Activated T-cell treated with anti-CD3 and anti-CD28 coated beads, Interleukin-2, amount 50 U/mL, for 24 hours (primary cell): ENCODE results near the gene ZNF521.

Experiments used
- DNase-seq: peaks from one replicate; pipeline ENCODE4 v3.0.0-alpha.2; 2020
- H3K27ac Mint-ChIP-seq: 2 replicates; pipeline ENCODE4 v1.8.0; 2020; ENCODE audit warnings: mild to moderate bottlenecking, mixed read lengths
- H3K27me3 Mint-ChIP-seq: 2 replicates; pipeline ENCODE4 v1.8.0; 2020; ENCODE audit warnings: mixed read lengths
- H3K36me3 Mint-ChIP-seq: 2 replicates; pipeline ENCODE4 v1.8.0; 2020; ENCODE audit warnings: low read depth, mixed read lengths
- H3K4me1 Mint-ChIP-seq: 2 replicates; pipeline ENCODE4 v1.8.0; 2020; ENCODE audit warnings: low read depth, mixed read lengths
- H3K4me3 Mint-ChIP-seq: 2 replicates; pipeline ENCODE4 v1.8.0; 2020; ENCODE audit warnings: mild to moderate bottlenecking, moderate library complexity, mixed read lengths
- H3K9me3 Mint-ChIP-seq: 2 replicates; pipeline ENCODE4 v1.8.0; 2020; ENCODE audit warnings: mixed read lengths

Gene ZNF521

DNA sequence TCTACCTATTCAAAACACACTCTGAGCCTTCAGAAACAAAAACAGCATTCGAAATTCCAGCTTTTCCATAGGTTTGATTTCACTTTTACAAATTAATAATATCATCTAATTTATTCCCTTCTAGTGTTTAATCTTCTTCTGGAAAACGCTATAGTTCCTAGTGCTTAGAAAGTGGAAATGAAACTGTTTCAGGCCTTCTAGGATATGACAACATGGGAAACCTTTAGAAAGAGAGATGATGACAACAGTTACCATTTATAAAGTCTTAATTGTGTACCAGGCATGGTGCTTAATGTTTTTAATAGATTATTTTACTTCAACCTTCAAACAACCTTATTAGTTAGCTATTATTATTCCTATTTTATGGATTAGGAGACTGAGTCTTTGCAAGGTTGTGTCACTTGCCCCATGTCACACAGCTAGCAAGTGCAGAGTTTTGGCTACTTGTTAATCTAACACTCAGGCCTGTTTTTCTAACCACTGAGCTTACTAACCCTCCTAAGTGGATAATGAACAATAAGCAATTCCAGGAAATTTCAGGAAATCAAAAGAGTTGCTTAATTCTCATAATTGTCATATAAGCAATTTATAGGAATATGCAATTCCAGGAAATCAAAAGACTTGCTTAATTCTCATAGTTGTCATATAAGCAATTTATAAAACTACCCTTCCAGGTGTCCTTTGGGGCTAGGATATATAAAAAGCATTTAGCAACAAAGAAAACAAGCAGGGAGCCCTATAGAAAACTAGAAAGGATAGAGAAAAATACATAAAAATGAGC is 206.0 kb downstream of the ZNF521 start:
- Mint-ChIP-seq H3K4me1 (no peaks in the 10 kb centered on the region), H3K36me3 (no peaks in the 10 kb centered on the region), H3K9me3 (no peaks in the 10 kb centered on the region), H3K27me3 (peaks cover 5% of the 10 kb centered on the region), H3K27ac (no peak overlapping the region), H3K4me3 (no peak overlapping the region)
- no peak for DNase-seq

DNA sequence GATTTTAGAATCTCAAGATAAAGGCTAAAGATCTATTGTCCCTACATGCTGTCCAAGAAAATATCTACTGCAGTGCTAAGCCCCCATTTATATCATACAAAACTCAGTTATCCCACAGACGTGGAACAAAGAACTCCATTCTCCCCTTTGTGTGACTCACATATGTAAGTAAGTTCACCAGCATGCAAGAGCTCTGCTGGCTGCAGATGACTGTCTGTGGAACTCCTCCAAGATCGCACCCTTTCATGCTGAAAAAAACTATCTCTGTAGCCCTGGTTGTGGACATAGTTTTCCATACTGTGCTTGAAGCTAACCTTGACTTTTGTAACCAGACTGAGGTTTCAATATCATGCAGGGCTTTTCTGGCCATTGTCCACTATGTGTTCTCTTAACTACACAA is 207.1 kb downstream of the ZNF521 start:
- Mint-ChIP-seq H3K4me1 (no peaks in the 10 kb centered on the region), H3K9me3 (no peaks in the 10 kb centered on the region), H3K27ac (no peak overlapping the region), H3K27me3 (peaks cover 5% of the 10 kb centered on the region), H3K36me3 (no peaks in the 10 kb centered on the region), H3K4me3 (no peak overlapping the region)
- DNase-seq = no peak

DNA sequence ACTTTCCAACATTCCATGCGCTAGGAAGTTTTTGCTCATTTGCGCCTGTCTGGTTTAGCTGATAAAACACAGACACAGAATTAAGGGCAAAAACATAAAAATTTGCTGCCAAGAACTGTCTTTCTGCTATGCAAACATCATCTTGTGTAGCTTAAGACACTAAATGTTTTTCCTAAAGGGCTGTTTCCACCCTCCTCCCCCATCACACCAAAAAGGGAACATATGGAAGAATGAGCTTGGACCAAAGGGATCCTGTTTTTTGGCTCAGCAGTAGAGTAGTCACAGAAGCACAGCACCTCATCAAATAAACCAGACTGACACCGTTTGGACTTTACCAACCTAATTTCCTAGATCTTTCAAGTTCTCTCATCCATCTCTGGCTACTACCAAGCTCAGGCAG is 210.1 kb downstream of the ZNF521 start:
- Mint-ChIP-seq H3K4me3 (no peak overlapping the region), H3K27me3 (peaks cover 5% of the 10 kb centered on the region), H3K27ac (no peak overlapping the region)

DNA sequence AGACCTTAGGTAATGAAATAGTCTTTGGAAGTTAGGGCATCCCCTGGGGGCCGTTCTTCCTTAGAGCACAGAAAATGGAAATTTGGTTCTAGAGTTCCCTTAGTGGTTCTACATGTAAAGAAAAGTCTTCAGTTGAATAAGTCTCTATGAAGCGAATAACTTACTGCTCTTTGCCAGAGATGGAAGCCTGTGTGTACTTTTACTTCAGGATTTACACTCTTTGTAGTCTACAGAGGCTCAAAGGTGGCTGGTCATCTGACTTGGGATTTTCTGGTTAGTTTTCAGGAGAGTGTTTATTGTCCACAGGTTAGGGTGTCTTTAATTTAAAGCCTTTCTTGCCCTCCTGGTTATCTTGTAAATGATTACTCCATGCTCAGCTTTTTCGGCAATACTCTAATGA is 210.6 kb downstream of the ZNF521 start:
- H3K4me3 Mint-ChIP-seq = no peak overlapping the region
- no peaks in the 10 kb centered on the region for H3K9me3 Mint-ChIP-seq
- H3K4me1 Mint-ChIP-seq = no peaks in the 10 kb centered on the region
- no peaks in the 10 kb centered on the region for H3K36me3 Mint-ChIP-seq
- H3K27ac Mint-ChIP-seq = no peak overlapping the region
- peaks cover 5% of the 10 kb centered on the region for H3K27me3 Mint-ChIP-seq
- no peak for DNase-seq

More for the DNA sequence above, 210.1 kb downstream of the ZNF521 start:
- no peak for DNase-seq
- Mint-ChIP-seq H3K36me3 (no peaks in the 10 kb centered on the region), H3K4me1 (no peaks in the 10 kb centered on the region), H3K9me3 (no peaks in the 10 kb centered on the region)

DNA sequence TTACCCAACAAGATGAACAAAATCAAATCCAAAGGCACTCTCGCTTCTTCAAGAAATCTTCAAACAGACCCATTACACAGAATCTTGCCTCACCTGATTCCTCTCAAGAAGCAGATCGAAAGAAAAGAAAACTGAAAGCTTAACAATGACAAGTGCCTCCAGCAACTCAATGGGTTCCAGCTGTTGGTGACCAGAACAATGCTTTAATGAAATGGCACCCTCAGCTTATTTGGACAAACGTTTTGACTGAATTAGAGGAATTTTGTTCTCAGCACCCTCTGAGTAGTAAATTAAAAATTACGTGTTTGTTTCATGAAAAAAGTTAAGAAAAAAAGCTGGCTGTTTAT is 211.0 kb downstream of the ZNF521 start:
- H3K4me3 Mint-ChIP-seq = no peak overlapping the region
- peaks cover 5% of the 10 kb centered on the region for H3K27me3 Mint-ChIP-seq
- no peaks in the 10 kb centered on the region for H3K9me3 Mint-ChIP-seq
- DNase-seq = no peak
- no peaks in the 10 kb centered on the region for H3K36me3 Mint-ChIP-seq
- no peak overlapping the region for H3K27ac Mint-ChIP-seq
- H3K4me1 Mint-ChIP-seq = no peaks in the 10 kb centered on the region

DNA sequence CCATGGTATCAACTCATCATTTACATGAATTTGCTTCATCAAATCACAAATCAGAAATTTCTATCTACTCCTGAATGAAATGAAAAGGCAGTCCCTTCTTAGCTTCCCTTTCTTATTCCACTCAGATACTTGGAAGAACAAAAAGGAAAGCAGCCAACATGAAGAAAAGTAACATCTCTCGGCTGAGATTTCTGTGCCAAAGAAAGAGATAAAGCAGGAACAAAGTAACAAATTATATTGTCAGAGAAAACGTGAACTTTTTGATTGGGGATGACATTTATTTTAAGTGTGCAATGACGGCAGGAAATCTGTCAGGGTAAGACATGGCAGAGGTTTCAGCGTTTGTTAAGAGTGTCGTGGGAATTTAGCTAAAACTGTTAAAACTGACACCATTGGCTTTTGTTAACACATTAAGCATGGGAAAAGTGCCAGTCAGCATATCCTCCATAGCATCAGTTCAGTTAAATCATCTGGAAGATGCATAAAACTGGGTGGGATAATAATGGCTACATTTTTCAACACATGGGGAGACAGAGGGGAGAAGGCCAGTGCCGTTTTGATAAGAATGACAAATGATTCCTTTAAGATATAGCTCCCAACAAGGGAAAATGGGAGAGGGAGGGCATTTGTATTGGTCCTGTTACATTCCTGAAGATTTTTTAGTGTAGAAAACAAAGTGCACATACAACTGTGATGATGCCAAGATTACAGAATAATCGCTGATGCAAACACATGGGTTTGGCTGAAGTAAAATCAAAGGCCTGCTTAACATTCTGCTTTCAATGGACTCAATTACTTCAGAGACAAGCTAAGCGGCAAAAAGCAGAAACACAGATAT is 211.6 kb downstream of the ZNF521 start:
- Mint-ChIP-seq H3K27ac (no peak overlapping the region), H3K4me3 (no peak overlapping the region), H3K27me3 (peaks cover 5% of the 10 kb centered on the region), H3K36me3 (no peaks in the 10 kb centered on the region), H3K9me3 (no peaks in the 10 kb centered on the region), H3K4me1 (no peaks in the 10 kb centered on the region)
- no peak for DNase-seq

DNA sequence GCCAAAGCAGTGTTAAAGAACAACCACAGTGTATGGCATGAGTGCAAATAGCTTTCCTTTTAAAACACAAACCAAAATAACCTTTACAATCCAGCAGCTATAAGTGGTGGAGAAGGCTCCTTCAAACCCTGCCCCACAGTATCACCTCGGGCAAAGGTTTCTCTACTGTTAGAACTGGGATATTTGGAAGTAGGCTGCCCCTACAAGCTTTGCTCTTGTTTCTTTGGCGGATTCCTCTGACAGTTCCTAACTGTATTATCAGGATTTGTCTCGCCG is 214.8 kb downstream of the ZNF521 start:
- H3K27me3 Mint-ChIP-seq = peaks cover 5% of the 10 kb centered on the region
- no peaks in the 10 kb centered on the region for H3K4me1 Mint-ChIP-seq
- no peak overlapping the region for H3K4me3 Mint-ChIP-seq
- no peak overlapping the region for H3K27ac Mint-ChIP-seq
- no peak for DNase-seq
- H3K36me3 Mint-ChIP-seq = no peaks in the 10 kb centered on the region
- no peaks in the 10 kb centered on the region for H3K9me3 Mint-ChIP-seq

DNA sequence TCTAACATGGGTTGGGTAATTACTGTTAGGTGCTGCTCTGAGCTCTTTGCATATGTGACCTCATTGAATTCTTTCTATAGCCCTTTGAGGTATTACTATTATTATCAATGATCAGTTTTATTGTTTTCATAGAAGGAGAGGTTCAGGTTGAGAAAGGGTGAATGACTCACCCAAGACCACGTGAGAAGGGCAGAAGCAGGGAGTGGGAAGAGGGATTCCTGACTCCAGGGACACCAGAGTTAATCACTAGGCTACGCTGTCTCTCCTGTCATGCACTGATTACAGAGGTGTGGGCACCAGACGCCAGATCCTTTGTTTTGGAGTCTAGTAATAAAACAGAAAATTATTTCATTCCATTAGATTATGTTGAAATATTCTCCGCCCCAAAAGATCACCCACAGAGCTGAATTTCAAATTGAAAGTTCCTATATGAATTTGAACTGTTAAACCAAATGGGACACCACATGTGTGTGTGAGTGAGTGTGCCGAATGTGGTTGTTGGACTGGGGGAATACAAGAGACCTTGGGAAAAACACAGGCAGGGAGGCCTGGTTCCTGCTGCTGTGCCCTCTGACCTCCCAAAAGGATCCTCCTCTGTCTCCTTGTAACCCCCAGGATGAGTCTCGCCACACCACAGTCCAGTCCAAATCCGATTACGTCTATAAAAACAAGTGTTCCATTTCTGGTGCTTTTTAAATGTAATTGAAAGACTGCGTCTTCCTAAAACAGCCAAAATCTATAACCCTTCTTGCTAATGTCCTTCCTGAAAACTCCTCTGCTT is 215.4 kb downstream of the ZNF521 start:
- H3K4me3 Mint-ChIP-seq = no peak overlapping the region
- no peak overlapping the region for H3K27ac Mint-ChIP-seq
- H3K9me3 Mint-ChIP-seq = no peaks in the 10 kb centered on the region
- no peak for DNase-seq
- no peaks in the 10 kb centered on the region for H3K27me3 Mint-ChIP-seq
- H3K4me1 Mint-ChIP-seq = no peaks in the 10 kb centered on the region
- no peaks in the 10 kb centered on the region for H3K36me3 Mint-ChIP-seq

DNA sequence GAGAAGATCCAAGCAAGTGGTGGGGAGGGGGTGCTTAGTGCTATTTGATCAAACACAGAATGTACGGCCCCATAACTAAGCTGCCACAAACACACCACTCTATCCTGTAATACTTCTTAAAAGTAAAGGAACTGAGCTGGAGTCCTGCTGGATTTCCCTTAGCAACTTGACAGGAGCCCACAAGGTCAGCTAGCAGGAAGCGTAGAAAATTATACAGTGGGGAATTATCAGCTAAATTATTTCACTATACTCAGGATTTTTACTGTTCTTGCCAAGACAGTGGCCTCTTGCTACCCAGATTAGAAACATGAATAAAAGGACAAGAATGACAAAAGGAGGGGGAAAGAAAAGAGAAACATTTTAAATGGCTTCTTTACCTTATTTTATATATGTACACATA is 217.1 kb downstream of the ZNF521 start:
- no peaks in the 10 kb centered on the region for H3K4me1 Mint-ChIP-seq
- no peaks in the 10 kb centered on the region for H3K9me3 Mint-ChIP-seq
- no peak overlapping the region for H3K4me3 Mint-ChIP-seq
- no peaks in the 10 kb centered on the region for H3K27me3 Mint-ChIP-seq
- no peak overlapping the region for H3K27ac Mint-ChIP-seq
- no peak for DNase-seq
- H3K36me3 Mint-ChIP-seq = no peaks in the 10 kb centered on the region

DNA sequence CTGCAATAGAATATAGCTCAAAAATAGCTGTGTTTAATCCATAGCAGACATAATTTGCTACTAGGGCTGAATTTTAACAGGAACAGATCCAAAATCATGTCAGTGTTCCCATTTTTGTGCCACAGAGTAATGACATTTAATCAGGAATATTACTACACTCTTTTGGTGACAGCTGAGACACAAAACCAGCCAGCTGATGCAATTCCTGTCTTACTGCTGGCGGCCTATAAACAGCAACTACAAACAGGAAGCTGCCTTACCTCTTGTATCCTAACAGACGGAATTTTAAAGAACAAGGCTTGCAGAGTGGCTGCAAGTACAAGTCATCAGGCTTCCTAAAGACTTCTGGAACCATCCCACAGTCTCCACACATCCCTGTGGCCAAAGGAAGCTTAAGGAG is 218.1 kb downstream of the ZNF521 start:
- Mint-ChIP-seq H3K4me1 (no peaks in the 10 kb centered on the region), H3K36me3 (no peaks in the 10 kb centered on the region), H3K27ac (no peak overlapping the region), H3K27me3 (no peaks in the 10 kb centered on the region), H3K4me3 (no peak overlapping the region), H3K9me3 (no peaks in the 10 kb centered on the region)
- DNase-seq = no peak

DNA sequence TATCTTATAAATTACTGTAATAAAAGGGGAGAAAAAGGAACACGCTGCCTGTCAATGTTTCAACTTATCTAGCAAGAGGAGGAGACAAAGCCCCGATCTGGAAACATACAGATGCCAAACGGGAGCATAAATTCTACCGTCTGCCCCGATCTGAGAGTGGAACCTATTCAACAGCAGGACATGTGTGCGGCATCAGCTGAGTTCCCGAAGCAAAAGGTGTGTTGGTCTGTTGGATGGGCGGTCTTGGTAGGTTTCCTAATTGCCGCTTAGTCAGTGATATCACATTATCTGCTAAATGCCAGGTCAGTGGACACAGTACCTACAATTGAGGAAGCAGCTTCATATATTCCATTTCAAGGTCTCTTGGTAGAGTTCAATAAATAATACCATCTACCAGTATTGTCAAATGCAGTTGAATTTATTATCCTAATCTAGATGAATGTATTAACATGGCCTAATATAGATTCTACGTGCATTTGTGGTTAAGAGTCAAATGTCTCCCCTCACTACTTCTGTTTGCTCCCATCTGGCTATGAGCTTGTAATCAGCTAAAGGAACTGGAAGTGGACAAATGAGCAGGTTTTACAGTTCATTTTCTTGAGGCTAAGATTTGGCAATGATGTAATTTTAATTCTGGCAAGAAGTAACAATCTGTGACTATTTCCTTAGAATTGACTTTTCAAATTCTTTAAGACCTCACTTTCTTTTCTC is 219.0 kb downstream of the ZNF521 start:
- no peaks in the 10 kb centered on the region for H3K4me1 Mint-ChIP-seq
- no peaks in the 10 kb centered on the region for H3K36me3 Mint-ChIP-seq
- H3K9me3 Mint-ChIP-seq = no peaks in the 10 kb centered on the region
- no peak for DNase-seq
- H3K27me3 Mint-ChIP-seq = no peaks in the 10 kb centered on the region
- no peak overlapping the region for H3K4me3 Mint-ChIP-seq
- no peak overlapping the region for H3K27ac Mint-ChIP-seq

DNA sequence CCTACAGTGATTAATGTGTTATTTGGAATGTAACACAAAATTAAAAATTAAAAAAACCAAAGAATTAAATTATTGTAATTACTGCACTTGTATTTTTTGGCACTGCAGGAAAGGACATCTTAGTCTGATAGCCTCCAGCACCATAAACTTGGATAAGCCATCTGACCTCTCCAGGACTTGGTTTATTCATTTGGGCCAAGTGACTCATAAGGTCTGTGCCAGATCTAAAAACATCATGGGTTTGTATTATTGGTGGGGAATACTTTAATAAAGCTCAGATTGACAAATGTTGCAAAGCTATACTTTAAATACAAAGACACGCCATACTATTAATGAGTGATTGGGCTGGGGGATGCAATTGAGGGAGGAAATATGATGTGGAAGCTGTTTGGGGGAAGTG is 225.2 kb downstream of the ZNF521 start:
- H3K27ac Mint-ChIP-seq = no peak overlapping the region
- no peaks in the 10 kb centered on the region for H3K36me3 Mint-ChIP-seq
- H3K4me3 Mint-ChIP-seq = no peak overlapping the region
- no peaks in the 10 kb centered on the region for H3K4me1 Mint-ChIP-seq
- peaks cover 3% of the 10 kb centered on the region for H3K27me3 Mint-ChIP-seq
- no peaks in the 10 kb centered on the region for H3K9me3 Mint-ChIP-seq
- DNase-seq = no peak

DNA sequence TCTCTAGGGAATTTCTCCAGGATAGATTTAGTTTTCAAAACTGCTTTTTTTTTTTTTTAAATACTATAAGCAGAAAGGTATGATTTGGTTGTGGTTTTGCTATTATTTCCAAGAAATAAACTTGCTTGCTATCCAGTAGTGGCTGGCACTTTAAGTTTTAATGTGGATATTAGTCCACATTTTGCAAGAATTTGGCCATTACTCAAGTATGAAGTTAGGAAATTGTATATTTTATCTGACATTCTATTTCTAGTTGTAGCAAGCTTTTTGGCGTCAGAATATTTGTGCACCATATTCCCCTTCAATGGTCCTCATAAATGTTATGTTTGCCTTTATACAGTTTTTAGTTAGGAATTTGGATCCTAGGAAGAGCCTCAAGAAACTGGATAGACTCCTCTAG is 226.3 kb downstream of the ZNF521 start:
- H3K4me3 Mint-ChIP-seq = no peak overlapping the region
- no peak overlapping the region for H3K27ac Mint-ChIP-seq
- no peak for DNase-seq

DNA sequence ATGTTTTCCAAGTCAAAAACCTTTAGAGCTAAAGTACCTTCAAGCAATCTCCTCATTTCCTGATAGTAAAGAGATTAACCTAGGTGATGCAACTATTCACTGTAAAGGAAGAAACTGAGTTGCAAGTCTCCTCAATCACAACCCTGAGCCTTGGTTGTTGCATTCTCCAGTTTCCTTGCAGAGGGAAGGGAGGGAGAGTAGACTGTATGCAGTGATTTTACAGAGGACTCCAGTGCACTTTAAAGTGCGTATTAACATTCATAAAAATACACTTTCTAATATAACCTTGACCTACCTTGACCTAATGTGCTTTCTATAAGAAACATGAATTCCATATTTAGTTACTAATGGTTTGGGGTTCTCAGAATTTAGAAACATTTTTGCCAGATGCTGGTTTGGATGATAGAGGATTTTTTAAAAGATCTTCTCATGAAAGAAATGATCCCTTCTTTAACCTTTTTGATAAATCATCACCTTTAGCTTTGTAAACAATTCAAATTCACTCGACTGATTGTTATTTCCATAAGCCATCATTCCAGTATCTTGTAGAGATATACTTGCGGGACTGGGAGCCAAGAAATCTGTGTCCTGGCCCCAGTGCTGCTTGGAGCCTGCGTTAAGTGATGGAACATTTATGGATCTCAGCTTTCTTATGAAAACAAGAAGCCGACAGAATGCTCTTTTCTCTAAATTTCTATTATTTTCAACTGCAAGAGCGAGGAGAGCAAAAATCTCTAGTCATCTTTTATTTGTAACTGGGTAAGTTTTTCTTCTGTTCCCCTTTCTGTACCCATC is 228.3 kb downstream of the ZNF521 start:
- Mint-ChIP-seq H3K4me1 (no peaks in the 10 kb centered on the region), H3K36me3 (no peaks in the 10 kb centered on the region), H3K27me3 (peaks cover 3% of the 10 kb centered on the region), H3K4me3 (no peak overlapping the region), H3K9me3 (no peaks in the 10 kb centered on the region), H3K27ac (no peak overlapping the region)
- no peak for DNase-seq

More for the DNA sequence above, 226.3 kb downstream of the ZNF521 start:
- no peaks in the 10 kb centered on the region for H3K4me1 Mint-ChIP-seq
- H3K9me3 Mint-ChIP-seq = no peaks in the 10 kb centered on the region
- peaks cover 3% of the 10 kb centered on the region for H3K27me3 Mint-ChIP-seq
- no peaks in the 10 kb centered on the region for H3K36me3 Mint-ChIP-seq
